ENCODE data around the gene STAG1. TPM values are rescaled to one million over a fixed set of nuclear protein-coding genes. Genes with fewer than 3 reads are reported as not detected.

The STAG1 gene
- total RNA-seq, 1 experiment from 2014 or later = 34.6 TPM

DNA sequence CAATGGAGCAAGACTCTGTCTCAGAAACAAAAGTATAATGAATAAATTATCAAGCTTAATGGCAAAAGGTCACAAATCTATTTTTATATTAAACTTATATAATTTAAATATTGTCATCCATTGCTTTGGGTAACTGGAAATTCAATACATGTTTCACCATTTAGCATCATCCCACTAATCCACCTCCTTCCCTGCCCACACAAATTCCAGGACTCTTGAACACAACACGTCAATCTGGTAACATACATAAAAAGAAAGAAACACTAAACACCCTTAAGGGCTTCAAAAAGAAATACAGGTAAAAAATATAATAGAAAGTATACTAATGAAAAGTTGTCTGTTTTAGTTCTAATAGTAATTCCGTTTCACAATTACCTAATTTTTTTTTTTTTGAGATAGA, 149.4 kb downstream of the STAG1 start:
- no peak overlapping the region for H2BK12ac ChIP-seq (ENCODE audit: insufficient read length, low read depth, low read length)
- Mint-ChIP-seq H3K27me3 (ENCODE audit: low read depth) (no peaks in the 10 kb centered on the region), H3K9me3 (no peaks in the 10 kb centered on the region), H3K4me1 (no peaks in the 10 kb centered on the region; a peak in 1 of 4 replicates), H3K27ac (no peak overlapping the region), H3K4me3 (no peak overlapping the region), H3K36me3 (ENCODE audit: insufficient read depth in 1 of 3, low read depth in 3 of 3) (peaks cover 2 to 13% (median 10%) of the 10 kb centered on the region in 3 experiments; a peak in 4 of 7 replicates)
- H2BK15ac ChIP-seq (ENCODE audit: low read depth, low read length) = no peak overlapping the region
- no peaks in the 10 kb centered on the region for H4K20me1 ChIP-seq (ENCODE audit: control insufficient read depth, insufficient read depth, insufficient read length)
- no peaks in the 10 kb centered on the region for H3K23me2 ChIP-seq (ENCODE audit: insufficient read length, low read depth, low read length, poor library complexity, severe bottlenecking)
- no peak overlapping the region for H3K9ac ChIP-seq (ENCODE audit: extremely low read depth, insufficient read length, low read length)
- H4K5ac ChIP-seq (ENCODE audit: insufficient read length, low read depth, low read length) = no peak overlapping the region
- peaks cover 2% of the 10 kb centered on the region for H3K79me1 ChIP-seq (ENCODE audit: insufficient read depth, low read depth, low read length, poor library complexity, severe bottlenecking)
- H3K4me1 ChIP-seq (ENCODE audit: insufficient read depth, low read length) = no peaks in the 10 kb centered on the region
- H2BK5ac ChIP-seq (ENCODE audit: insufficient read length, low read length) = no peak overlapping the region
- no peak overlapping the region for H2AK5ac ChIP-seq (ENCODE audit: insufficient read length, low read length)
- TF ChIP-seq, protein P1, sequence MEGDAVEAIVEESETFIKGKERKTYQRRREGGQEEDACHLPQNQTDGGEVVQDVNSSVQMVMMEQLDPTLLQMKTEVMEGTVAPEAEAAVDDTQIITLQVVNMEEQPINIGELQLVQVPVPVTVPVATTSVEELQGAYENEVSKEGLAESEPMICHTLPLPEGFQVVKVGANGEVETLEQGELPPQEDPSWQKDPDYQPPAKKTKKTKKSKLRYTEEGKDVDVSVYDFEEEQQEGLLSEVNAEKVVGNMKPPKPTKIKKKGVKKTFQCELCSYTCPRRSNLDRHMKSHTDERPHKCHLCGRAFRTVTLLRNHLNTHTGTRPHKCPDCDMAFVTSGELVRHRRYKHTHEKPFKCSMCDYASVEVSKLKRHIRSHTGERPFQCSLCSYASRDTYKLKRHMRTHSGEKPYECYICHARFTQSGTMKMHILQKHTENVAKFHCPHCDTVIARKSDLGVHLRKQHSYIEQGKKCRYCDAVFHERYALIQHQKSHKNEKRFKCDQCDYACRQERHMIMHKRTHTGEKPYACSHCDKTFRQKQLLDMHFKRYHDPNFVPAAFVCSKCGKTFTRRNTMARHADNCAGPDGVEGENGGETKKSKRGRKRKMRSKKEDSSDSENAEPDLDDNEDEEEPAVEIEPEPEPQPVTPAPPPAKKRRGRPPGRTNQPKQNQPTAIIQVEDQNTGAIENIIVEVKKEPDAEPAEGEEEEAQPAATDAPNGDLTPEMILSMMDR (conservative IDR thresholded peaks at IDR 0.05) = no peak
- no peak overlapping the region for H3K27ac ChIP-seq (ENCODE audit: insufficient read length, low read depth, low read length)
- no peaks in the 10 kb centered on the region for H3K79me2 ChIP-seq (ENCODE audit: insufficient read depth, low read length)
- H2BK120ac ChIP-seq (ENCODE audit: low read depth, low read length, poor library complexity, severe bottlenecking) = no peak overlapping the region
- H3K23ac ChIP-seq (ENCODE audit: insufficient read length, low read depth, low read length) = no peak overlapping the region
- no peak overlapping the region for H3K4me2 ChIP-seq (ENCODE audit: insufficient read depth, insufficient read length, low read length)
- H3K9me3 ChIP-seq (ENCODE audit: control insufficient read depth, low read depth, low read length) = no peaks in the 10 kb centered on the region
- H3T11ph ChIP-seq (ENCODE audit: low read length) = no peak overlapping the region
- DNase-seq = no peak
- H4K8ac ChIP-seq (replicated peaks; ENCODE audit: insufficient read length, low read depth, low read length) = no peak overlapping the region
- H3K14ac ChIP-seq (ENCODE audit: insufficient read depth, low read length) = no peak overlapping the region
- H3K4ac ChIP-seq (ENCODE audit: low read depth, low read length) = no peak overlapping the region
- H3K56ac ChIP-seq (ENCODE audit: insufficient read length, low read depth, low read length) = no peak overlapping the region
- no peaks in the 10 kb centered on the region for H3K27me3 ChIP-seq (ENCODE audit: insufficient read depth, low read length)
- no peak overlapping the region for H4K91ac ChIP-seq (ENCODE audit: insufficient read length, low read depth, low read length)
- no peak overlapping the region for H2BK20ac ChIP-seq (ENCODE audit: low read depth, low read length, poor library complexity, severe bottlenecking)
- H3K18ac ChIP-seq (ENCODE audit: insufficient read length, low read depth, low read length) = no peak overlapping the region
- WGBS (ENCODE audit: extremely low coverage, insufficient read length, low lambda C conversion rate) = no CpG with 5 or more reads among the region's 2 CpGs
- no peak overlapping the region for H2AFZ ChIP-seq (ENCODE audit: low read length)

Data from H9 (cell line).